GM21526 (cell line): Measurements from ENCODE around the gene PKDCC.

ENCODE experiments used
- ATAC-seq: cut with Tn5 transposase; IDR thresholded peaks from one replicate; pipeline ENCODE4 v1.9.1; 2021; ENCODE audit warnings: moderate library complexity; ENCODE audit not compliant: unreplicated experiment, low FRiP score

The PKDCC gene

DNA sequence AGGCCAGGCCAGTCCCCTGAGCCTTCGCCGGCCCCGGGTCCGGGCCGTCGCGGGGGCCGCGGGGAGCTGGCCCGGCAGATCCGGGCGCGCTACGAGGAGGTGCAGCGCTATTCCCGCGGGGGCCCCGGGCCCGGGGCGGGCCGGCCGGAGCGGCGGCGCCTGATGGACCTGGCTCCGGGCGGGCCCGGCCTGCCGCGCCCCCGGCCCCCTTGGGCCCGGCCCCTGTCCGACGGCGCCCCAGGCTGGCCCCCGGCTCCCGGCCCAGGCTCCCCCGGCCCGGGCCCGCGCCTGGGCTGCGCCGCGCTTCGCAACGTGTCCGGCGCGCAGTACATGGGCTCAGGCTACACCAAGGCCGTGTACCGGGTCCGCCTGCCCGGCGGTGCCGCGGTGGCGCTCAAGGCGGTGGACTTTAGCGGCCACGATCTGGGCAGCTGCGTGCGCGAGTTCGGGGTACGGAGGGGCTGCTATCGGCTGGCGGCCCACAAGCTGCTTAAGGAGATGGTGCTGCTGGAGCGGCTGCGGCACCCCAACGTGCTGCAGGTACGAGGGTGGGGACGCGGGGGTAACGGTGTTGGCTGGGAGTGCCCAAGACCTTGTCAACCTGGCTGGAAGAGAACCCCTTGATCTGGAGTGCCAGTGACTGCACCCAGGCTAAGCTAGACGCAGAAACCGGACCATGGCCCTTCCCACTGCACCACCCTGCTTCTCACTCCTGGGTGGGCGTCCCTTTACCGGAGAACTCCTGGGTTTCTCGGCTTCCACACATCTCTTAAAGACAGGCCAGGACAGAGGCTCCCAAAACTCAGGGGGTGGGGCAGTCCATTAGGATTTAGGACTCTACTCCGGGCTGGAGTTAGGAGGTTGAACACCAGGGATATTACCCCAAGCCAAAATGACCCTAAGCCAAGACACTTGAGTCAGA, 739 bp downstream of the PKDCC start:
- no peak for ATAC-seq

- no peak for ATAC-seq
These were observed 1.6 kb downstream of the PKDCC start for GRCh38 chr2:42049221-42050009.

GRCh38 chr2:42050010-42050702, 2.3 kb downstream of the PKDCC start:
- ATAC-seq, result no peak

- no peak for ATAC-seq
These were observed 3.1 kb downstream of the PKDCC start for GRCh38 chr2:42050703-42051542.

DNA sequence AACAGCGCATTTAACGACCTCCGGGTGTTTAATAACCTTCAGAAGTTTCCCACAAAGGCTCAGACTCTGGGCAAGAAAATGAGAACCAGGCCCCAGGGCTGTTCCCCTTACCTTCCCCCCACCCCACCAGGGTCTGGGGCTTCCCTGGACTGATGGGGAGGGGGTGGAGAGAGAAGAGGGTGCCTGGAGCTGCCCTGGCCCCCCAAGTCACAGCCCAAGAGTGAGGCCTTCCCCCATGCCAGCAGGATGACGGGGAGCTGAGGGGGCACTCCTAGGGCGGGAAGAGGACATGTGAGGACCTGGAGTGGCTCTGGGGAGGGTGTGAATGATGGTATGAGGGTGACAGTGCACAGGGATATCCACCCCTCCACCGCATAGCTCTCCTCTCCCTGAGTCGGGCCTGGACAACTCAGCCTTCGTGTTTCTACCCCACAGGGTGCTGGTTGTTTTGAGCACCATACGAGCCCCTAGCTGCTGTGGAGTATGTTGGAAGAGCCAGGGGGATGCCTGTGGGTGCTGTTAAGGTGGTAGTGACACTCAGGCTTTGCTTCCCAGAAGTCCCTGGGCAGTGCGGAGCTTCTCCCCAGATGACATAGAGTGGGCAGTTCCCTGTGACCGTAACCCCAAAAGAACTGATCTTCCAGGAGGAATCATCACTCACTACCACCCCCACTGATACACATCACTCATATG, 3.9 kb downstream of the PKDCC start:
- no peak for ATAC-seq

- no peak for ATAC-seq
These were observed 5.1 kb downstream of the PKDCC start for GRCh38 chr2:42052702-42053481.

GRCh38 chr2:42053482-42053790, 5.6 kb downstream of the PKDCC start:
- ATAC-seq, result no peak

DNA sequence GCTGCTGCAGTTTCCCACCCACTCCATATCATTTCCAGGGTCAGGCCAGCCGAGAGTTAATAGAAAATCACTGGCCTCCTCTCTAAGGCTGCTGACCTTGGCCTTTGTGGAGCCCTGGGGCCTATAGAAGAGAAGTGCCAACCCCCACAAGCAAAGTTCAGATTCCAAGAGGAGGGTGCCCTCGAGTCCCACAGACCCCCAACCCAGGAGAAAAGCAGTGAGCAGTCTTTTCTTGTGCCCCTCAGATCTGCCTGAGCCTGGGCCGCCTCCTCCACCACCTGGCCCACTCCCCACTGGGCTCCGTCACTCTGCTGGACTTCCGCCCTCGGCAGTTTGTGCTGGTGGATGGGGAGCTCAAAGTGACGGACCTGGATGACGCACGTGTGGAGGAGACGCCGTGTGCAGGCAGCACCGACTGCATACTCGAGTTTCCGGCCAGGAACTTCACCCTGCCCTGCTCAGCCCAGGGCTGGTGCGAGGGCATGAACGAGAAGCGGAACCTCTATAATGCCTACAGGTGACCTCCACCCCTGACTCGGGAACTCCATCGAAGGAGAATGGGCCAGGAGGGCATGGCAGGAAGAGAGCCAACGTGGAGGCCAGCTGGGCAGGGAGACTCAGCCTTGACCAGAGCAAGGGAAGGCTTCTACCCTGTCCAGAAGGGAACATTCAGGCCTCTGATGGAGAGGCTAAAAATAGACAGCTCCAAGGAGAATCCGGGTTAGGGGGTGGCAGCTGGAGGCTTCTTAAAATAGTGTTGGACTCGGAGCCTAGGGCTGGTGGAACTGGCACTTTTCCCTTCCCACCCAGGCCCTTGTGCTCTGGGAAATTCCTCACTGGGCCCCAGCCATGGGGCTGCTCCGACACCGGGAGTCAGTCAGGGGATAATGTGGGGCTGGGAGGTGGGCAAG, 6.2 kb downstream of the PKDCC start:
- ATAC-seq, result no peak

DNA sequence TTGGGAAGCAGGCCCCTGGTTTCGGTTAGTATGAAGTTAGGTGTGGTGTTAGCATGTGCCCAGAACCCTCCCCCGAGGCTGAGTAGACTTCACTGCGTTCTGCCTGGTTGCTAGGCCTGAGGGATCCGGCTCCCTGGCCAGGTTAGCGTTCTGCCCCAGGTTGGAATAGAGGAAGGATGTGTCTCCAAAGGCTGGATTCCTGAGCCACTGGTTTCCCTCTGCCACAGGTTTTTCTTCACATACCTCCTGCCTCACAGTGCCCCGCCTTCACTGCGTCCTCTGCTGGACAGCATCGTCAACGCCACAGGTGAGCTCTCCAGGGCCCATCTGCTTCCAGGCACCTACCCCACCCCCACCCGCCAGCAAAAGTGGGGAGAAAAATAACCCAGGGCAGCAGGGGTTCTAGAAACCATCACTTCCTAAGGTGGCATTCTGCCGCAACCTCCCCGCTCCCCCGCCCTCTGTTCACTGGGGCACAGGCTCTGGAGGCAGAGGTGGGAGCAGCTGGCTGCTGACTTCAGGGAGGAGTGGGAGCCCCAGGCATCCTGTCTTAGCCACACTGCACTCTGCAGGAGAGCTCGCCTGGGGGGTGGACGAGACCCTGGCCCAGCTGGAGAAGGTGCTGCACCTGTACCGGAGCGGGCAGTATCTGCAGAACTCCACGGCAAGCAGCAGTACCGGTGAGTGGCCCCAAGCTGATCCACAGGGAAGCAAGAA, 7.1 kb downstream of the PKDCC start:
- ATAC-seq, result no peak

DNA sequence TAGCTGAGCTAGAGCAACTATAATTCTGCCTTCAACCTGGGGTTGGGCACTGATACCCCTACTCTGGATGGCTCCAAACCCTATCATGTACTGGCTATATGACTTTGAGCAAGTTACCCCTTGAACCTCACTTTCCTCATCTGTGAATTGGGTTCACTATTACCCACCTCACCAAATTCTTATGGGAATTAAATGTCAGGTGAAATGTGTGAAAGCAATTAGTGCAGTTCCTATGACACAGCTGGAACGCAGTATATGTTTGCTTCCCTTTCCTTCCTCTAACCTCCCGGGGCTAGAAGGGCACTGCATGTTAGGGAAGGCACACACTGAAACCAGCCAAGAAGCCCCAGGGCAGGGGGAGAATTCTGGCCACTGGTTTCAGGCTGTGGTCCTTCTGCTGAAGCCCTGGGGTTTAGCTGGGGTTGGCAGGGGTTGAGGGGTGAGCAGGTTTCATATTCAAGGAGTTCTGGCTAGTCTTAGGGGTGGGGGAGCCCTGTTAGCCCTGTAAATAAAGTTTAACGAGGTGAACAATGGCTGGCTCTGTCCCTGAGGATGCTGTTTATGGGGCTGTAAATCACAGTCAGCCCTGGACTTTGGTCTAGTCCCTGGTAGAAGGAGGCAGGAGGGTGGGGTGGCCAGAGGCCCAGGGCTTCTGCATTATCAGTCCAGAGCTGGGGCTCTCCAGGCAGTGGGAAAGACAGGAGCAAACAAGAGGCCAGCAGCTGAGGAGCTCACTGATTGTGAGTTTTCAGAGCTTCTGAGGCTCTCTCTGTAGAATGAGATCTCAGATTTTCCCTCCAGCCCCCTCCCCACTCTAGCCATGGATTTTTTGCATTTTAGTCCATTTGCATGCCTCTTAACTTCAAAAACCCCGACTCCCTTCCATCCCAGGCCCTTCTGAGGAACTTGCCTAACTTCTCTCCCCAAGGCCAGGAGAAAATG, 8.0 kb downstream of the PKDCC start:
- no peak for ATAC-seq

- no peak for ATAC-seq
These were observed 9.5 kb downstream of the PKDCC start for GRCh38 chr2:42057159-42057901.

GRCh38 chr2:42057902-42058450, 10.2 kb downstream of the PKDCC start:
- ATAC-seq, result no peak

- no peak for ATAC-seq
These were observed 11.6 kb downstream of the PKDCC start for GRCh38 chr2:42059261-42059898.

DNA sequence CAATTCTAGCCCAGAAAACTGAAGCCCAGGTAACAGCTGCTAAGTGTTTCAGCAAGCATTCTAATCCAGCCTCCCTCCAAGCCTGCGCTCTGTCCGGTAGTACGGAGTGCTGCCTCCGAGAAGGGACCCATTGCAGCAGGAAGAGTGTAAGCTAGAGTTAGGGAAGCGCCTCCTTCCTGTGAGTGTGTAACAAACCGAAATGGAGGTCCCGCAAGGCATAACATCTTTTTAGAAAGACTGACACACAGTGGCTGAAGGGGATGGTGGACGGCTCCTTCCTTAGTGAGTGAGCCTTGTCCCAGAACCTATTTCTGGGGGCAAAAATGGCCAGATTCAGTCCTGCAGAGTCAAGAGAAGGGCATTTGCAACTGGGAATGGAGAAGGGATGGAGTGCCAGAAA, 12.2 kb downstream of the PKDCC start:
- ATAC-seq, result no peak
